ENCODE results near the gene BMP8B. TPM values are rescaled to one million over a fixed set of nuclear protein-coding genes. Genes with fewer than 3 reads are reported as not detected.
"Not testable (repeated sequence)": the region's sequence is repeated elsewhere in the genome, so short reads cannot be mapped to it uniquely, and the experiment has no call there.

The BMP8B gene
- total RNA-seq, 1 experiment from 2014 or later: not detected

GRCh38 chr1:39787964-39788363 is 701 bp downstream of the BMP8B start:
- H3K27me3 ChIP-seq (ENCODE audit: low read length); H3K4me2 ChIP-seq (ENCODE audit: low read depth, low read length, poor library complexity, severe bottlenecking); H3K4me1 ChIP-seq (ENCODE audit: low read length); H3K9me3 ChIP-seq (ENCODE audit: low read length); H3K9me2 ChIP-seq (replicated peaks; ENCODE audit: insufficient read depth, low read length); H3K79me2 ChIP-seq (ENCODE audit: low read length); H4K20me1 ChIP-seq (ENCODE audit: insufficient read depth, low read depth, low read length); H2AFZ ChIP-seq (ENCODE audit: low read length); H3K4me3 ChIP-seq (ENCODE audit: low read length); H3K36me3 ChIP-seq (ENCODE audit: insufficient read depth, low read length); H3K27ac ChIP-seq (ENCODE audit: low read length); H3K9ac ChIP-seq (ENCODE audit: low read length); DNase-seq: not testable (repeated sequence)

- Histone ChIP-seq H3K79me2 (ENCODE audit: low read length) (no peaks in the 10 kb centered on the region), H3K9me3 (ENCODE audit: low read length) (no peaks in the 10 kb centered on the region), H3K9ac (ENCODE audit: low read length) (no peak overlapping the region), H3K36me3 (ENCODE audit: insufficient read depth, low read length) (no peaks in the 10 kb centered on the region), H3K4me2 (ENCODE audit: low read depth, low read length, poor library complexity, severe bottlenecking) (no peak overlapping the region), H3K4me1 (ENCODE audit: low read length) (no peaks in the 10 kb centered on the region), H3K27ac (ENCODE audit: low read length) (no peak overlapping the region), H3K27me3 (ENCODE audit: low read length) (no peaks in the 10 kb centered on the region), H3K9me2 (replicated peaks; ENCODE audit: insufficient read depth, low read length) (no peaks in the 10 kb centered on the region), H2AFZ (ENCODE audit: low read length) (no peak overlapping the region), H4K20me1 (ENCODE audit: insufficient read depth, low read depth, low read length) (no peaks in the 10 kb centered on the region), H3K4me3 (ENCODE audit: low read length) (no peak overlapping the region)
- no peak for DNase-seq
These were observed 1.2 kb downstream of the BMP8B start for GRCh38 chr1:39787468-39787867.

GRCh38 chr1:39787108-39787375 is 1.6 kb downstream of the BMP8B start:
- not testable (repeated sequence) for H3K9ac ChIP-seq (ENCODE audit: low read length); H3K36me3 ChIP-seq (ENCODE audit: insufficient read depth, low read length); H3K9me2 ChIP-seq (replicated peaks; ENCODE audit: insufficient read depth, low read length); H3K4me1 ChIP-seq (ENCODE audit: low read length); H2AFZ ChIP-seq (ENCODE audit: low read length); H4K20me1 ChIP-seq (ENCODE audit: insufficient read depth, low read depth, low read length); H3K4me3 ChIP-seq (ENCODE audit: low read length); H3K79me2 ChIP-seq (ENCODE audit: low read length); H3K27me3 ChIP-seq (ENCODE audit: low read length); H3K4me2 ChIP-seq (ENCODE audit: low read depth, low read length, poor library complexity, severe bottlenecking); DNase-seq; H3K27ac ChIP-seq (ENCODE audit: low read length); H3K9me3 ChIP-seq (ENCODE audit: low read length)

GRCh38 chr1:39786303-39787107 is 2.2 kb downstream of the BMP8B start:
- not testable (repeated sequence) for H3K79me2 ChIP-seq (ENCODE audit: low read length); H3K27ac ChIP-seq (ENCODE audit: low read length); H3K36me3 ChIP-seq (ENCODE audit: insufficient read depth, low read length); H3K4me3 ChIP-seq (ENCODE audit: low read length); H3K9ac ChIP-seq (ENCODE audit: low read length); H2AFZ ChIP-seq (ENCODE audit: low read length); H3K9me3 ChIP-seq (ENCODE audit: low read length); H3K9me2 ChIP-seq (replicated peaks; ENCODE audit: insufficient read depth, low read length); DNase-seq; H3K4me2 ChIP-seq (ENCODE audit: low read depth, low read length, poor library complexity, severe bottlenecking); H4K20me1 ChIP-seq (ENCODE audit: insufficient read depth, low read depth, low read length); H3K4me1 ChIP-seq (ENCODE audit: low read length); H3K27me3 ChIP-seq (ENCODE audit: low read length)

GRCh38 chr1:39782685-39783084 is 6.0 kb downstream of the BMP8B start:
- not testable (repeated sequence) for H3K9ac ChIP-seq (ENCODE audit: low read length); H3K4me1 ChIP-seq (ENCODE audit: low read length); H3K4me3 ChIP-seq (ENCODE audit: low read length); H3K79me2 ChIP-seq (ENCODE audit: low read length); H4K20me1 ChIP-seq (ENCODE audit: insufficient read depth, low read depth, low read length); H3K9me3 ChIP-seq (ENCODE audit: low read length); H3K4me2 ChIP-seq (ENCODE audit: low read depth, low read length, poor library complexity, severe bottlenecking); H3K36me3 ChIP-seq (ENCODE audit: insufficient read depth, low read length); H3K9me2 ChIP-seq (replicated peaks; ENCODE audit: insufficient read depth, low read length); DNase-seq; H3K27ac ChIP-seq (ENCODE audit: low read length); H2AFZ ChIP-seq (ENCODE audit: low read length); H3K27me3 ChIP-seq (ENCODE audit: low read length)

- no peak for DNase-seq
- H4K20me1 ChIP-seq (ENCODE audit: insufficient read depth, low read depth, low read length): no peaks in the 10 kb centered on the region
- no peak overlapping the region for H3K4me2 ChIP-seq (ENCODE audit: low read depth, low read length, poor library complexity, severe bottlenecking)
- H3K27ac ChIP-seq (ENCODE audit: low read length): no peak overlapping the region
- H3K9me3 ChIP-seq (ENCODE audit: low read length): no peaks in the 10 kb centered on the region
- H3K4me1 ChIP-seq (ENCODE audit: low read length): no peaks in the 10 kb centered on the region
- H3K4me3 ChIP-seq (ENCODE audit: low read length): no peak overlapping the region
- no peaks in the 10 kb centered on the region for H3K9me2 ChIP-seq (replicated peaks; ENCODE audit: insufficient read depth, low read length)
- no peaks in the 10 kb centered on the region for H3K79me2 ChIP-seq (ENCODE audit: low read length)
- H3K9ac ChIP-seq (ENCODE audit: low read length): no peak overlapping the region
- H3K36me3 ChIP-seq (ENCODE audit: insufficient read depth, low read length): no peaks in the 10 kb centered on the region
- no peaks in the 10 kb centered on the region; the same call in 1 of the 2 replicates for H3K27me3 ChIP-seq (ENCODE audit: low read length)
- no peak overlapping the region for H2AFZ ChIP-seq (ENCODE audit: low read length)
These were observed 6.6 kb downstream of the BMP8B start for GRCh38 chr1:39782103-39782502.

GRCh38 chr1:39781349-39781715 is 7.3 kb downstream of the BMP8B start:
- Histone ChIP-seq H4K20me1 (ENCODE audit: insufficient read depth, low read depth, low read length) (no peaks in the 10 kb centered on the region), H3K9me3 (ENCODE audit: low read length) (no peaks in the 10 kb centered on the region), H3K9me2 (replicated peaks; ENCODE audit: insufficient read depth, low read length) (no peaks in the 10 kb centered on the region), H3K4me2 (ENCODE audit: low read depth, low read length, poor library complexity, severe bottlenecking) (no peak overlapping the region), H3K9ac (ENCODE audit: low read length) (no peak overlapping the region), H3K27me3 (ENCODE audit: low read length) (no peaks in the 10 kb centered on the region; the same call in 1 of the 2 replicates), H3K4me1 (ENCODE audit: low read length) (no peaks in the 10 kb centered on the region), H2AFZ (ENCODE audit: low read length) (no peak overlapping the region), H3K27ac (ENCODE audit: low read length) (no peak overlapping the region), H3K4me3 (ENCODE audit: low read length) (no peak overlapping the region), H3K36me3 (ENCODE audit: insufficient read depth, low read length) (no peaks in the 10 kb centered on the region), H3K79me2 (ENCODE audit: low read length) (no peaks in the 10 kb centered on the region)
- no peak for DNase-seq

GRCh38 chr1:39779821-39780220 is 8.8 kb downstream of the BMP8B start:
- no peaks in the 10 kb centered on the region for H3K4me1 ChIP-seq (ENCODE audit: low read length)
- H3K9me2 ChIP-seq (replicated peaks; ENCODE audit: insufficient read depth, low read length): no peaks in the 10 kb centered on the region
- no peak overlapping the region for H3K27ac ChIP-seq (ENCODE audit: low read length)
- H2AFZ ChIP-seq (ENCODE audit: low read length): no peak overlapping the region
- no peaks in the 10 kb centered on the region for H3K9me3 ChIP-seq (ENCODE audit: low read length)
- peak; percentile 27 for DNase-seq
- no peak overlapping the region for H3K4me3 ChIP-seq (ENCODE audit: low read length)
- no peaks in the 10 kb centered on the region for H4K20me1 ChIP-seq (ENCODE audit: insufficient read depth, low read depth, low read length)
- no peaks in the 10 kb centered on the region; the same call in 1 of the 2 replicates for H3K27me3 ChIP-seq (ENCODE audit: low read length)
- H3K4me2 ChIP-seq (ENCODE audit: low read depth, low read length, poor library complexity, severe bottlenecking): no peak overlapping the region
- no peaks in the 10 kb centered on the region for H3K36me3 ChIP-seq (ENCODE audit: insufficient read depth, low read length)
- no peaks in the 10 kb centered on the region for H3K79me2 ChIP-seq (ENCODE audit: low read length)
- H3K9ac ChIP-seq (ENCODE audit: low read length): no peak overlapping the region

GRCh38 chr1:39779137-39779536 is 9.5 kb downstream of the BMP8B start:
- H3K9ac ChIP-seq (ENCODE audit: low read length): no peak overlapping the region

More at GRCh38 chr1:39779137-39779536, 9.5 kb downstream of the BMP8B start:
- H3K27ac ChIP-seq (ENCODE audit: low read length): no peak overlapping the region
- no peaks in the 10 kb centered on the region for H3K9me2 ChIP-seq (replicated peaks; ENCODE audit: insufficient read depth, low read length)
- no peaks in the 10 kb centered on the region for H3K4me1 ChIP-seq (ENCODE audit: low read length)
- H3K4me3 ChIP-seq (ENCODE audit: low read length): no peak overlapping the region
- H3K4me2 ChIP-seq (ENCODE audit: low read depth, low read length, poor library complexity, severe bottlenecking): no peak overlapping the region
- no peak overlapping the region for H2AFZ ChIP-seq (ENCODE audit: low read length)
- no peaks in the 10 kb centered on the region for H3K36me3 ChIP-seq (ENCODE audit: insufficient read depth, low read length)
- DNase-seq: no peak
- H4K20me1 ChIP-seq (ENCODE audit: insufficient read depth, low read depth, low read length): no peaks in the 10 kb centered on the region
- H3K27me3 ChIP-seq (ENCODE audit: low read length): no peaks in the 10 kb centered on the region; the same call in 1 of the 2 replicates
- H3K9me3 ChIP-seq (ENCODE audit: low read length): no peaks in the 10 kb centered on the region
- H3K79me2 ChIP-seq (ENCODE audit: low read length): no peaks in the 10 kb centered on the region
